BLaER1 (cell line): ENCODE results near the gene EPHA4.
A peak's percentile ranks its signal among the peaks of the same experiment; 100 is the strongest.

Experiments
- H3K27ac ChIP-seq: shearing (Covaris generic); formaldehyde crosslinking; 2 replicates; pipeline ENCODE4 v1.8.1; 2022
- H3K27me3 ChIP-seq: shearing (Covaris generic); formaldehyde crosslinking; 2 replicates; pipeline ENCODE4 v1.8.1; 2022
- H3K36me3 ChIP-seq: shearing (Covaris generic); formaldehyde crosslinking; 2 replicates; pipeline ENCODE4 v1.8.1; 2022
- H3K4me1 ChIP-seq: shearing (Covaris generic); formaldehyde crosslinking; 2 replicates; pipeline ENCODE4 v1.8.1; 2022
- H3K4me2 ChIP-seq: shearing (Covaris generic); formaldehyde crosslinking; 2 replicates; pipeline ENCODE4 v1.8.1; 2022
- H3K4me3 ChIP-seq: shearing (Covaris generic); formaldehyde crosslinking; 2 replicates; pipeline ENCODE4 v1.8.1; 2022
- H3K9ac ChIP-seq: shearing (Covaris generic); formaldehyde crosslinking; 2 replicates; pipeline ENCODE4 v1.8.1; 2022
- H3K9me3 ChIP-seq: shearing (Covaris generic); formaldehyde crosslinking; 2 replicates; pipeline ENCODE4 v1.8.1; 2022
- H4K20me1 ChIP-seq: shearing (Covaris generic); formaldehyde crosslinking; 2 replicates; pipeline ENCODE4 v1.8.1; 2022
- Cebpa-rat ChIP-seq: shearing (Covaris generic); IDR thresholded peaks from 2 replicates; pipeline ENCODE4 v1.8.1; 2022

Gene EPHA4

GRCh38 chr2:221549143-221549542, 23.0 kb downstream of the EPHA4 start:
- no peak overlapping the region for H3K4me2 ChIP-seq
- no peak overlapping the region for H3K27ac ChIP-seq
- no peak overlapping the region for H3K9ac ChIP-seq
- H3K4me1 ChIP-seq: no peaks in the 10 kb centered on the region
- H4K20me1 ChIP-seq: no peaks in the 10 kb centered on the region
- H3K9me3 ChIP-seq: no peaks in the 10 kb centered on the region
- H3K4me3 ChIP-seq: no peak overlapping the region
- no peaks in the 10 kb centered on the region for H3K36me3 ChIP-seq
- no peaks in the 10 kb centered on the region for H3K27me3 ChIP-seq
- TF ChIP-seq Cebpa-rat: no peak

- Histone ChIP-seq H3K9ac (no peak overlapping the region), H3K4me3 (no peak overlapping the region), H3K27me3 (no peaks in the 10 kb centered on the region), H3K36me3 (no peaks in the 10 kb centered on the region), H4K20me1 (no peaks in the 10 kb centered on the region), H3K4me2 (no peak overlapping the region), H3K27ac (no peak overlapping the region), H3K4me1 (no peaks in the 10 kb centered on the region), H3K9me3 (no peaks in the 10 kb centered on the region)
- TF ChIP-seq Cebpa-rat: no peak
Measured at GRCh38 chr2:221546505-221547225, 25.4 kb downstream of the EPHA4 start.

- H3K4me2 ChIP-seq: no peak overlapping the region
- H3K4me1 ChIP-seq: no peaks in the 10 kb centered on the region
- H3K9me3 ChIP-seq: no peaks in the 10 kb centered on the region
- H3K27ac ChIP-seq: no peak overlapping the region
- no peaks in the 10 kb centered on the region for H3K27me3 ChIP-seq
- H3K36me3 ChIP-seq: no peaks in the 10 kb centered on the region
- no peak overlapping the region for H3K4me3 ChIP-seq
- no peak overlapping the region for H3K9ac ChIP-seq
- no peaks in the 10 kb centered on the region for H4K20me1 ChIP-seq
- no peak for TF ChIP-seq Cebpa-rat
Measured at GRCh38 chr2:221541131-221541735, 30.9 kb downstream of the EPHA4 start.

GRCh38 chr2:221539246-221539645, 32.9 kb downstream of the EPHA4 start:
- no peaks in the 10 kb centered on the region for H3K36me3 ChIP-seq
- H3K9ac ChIP-seq: no peak overlapping the region
- no peaks in the 10 kb centered on the region for H3K9me3 ChIP-seq
- H3K27ac ChIP-seq: no peak overlapping the region
- H4K20me1 ChIP-seq: no peaks in the 10 kb centered on the region
- no peak overlapping the region for H3K4me2 ChIP-seq
- TF ChIP-seq Cebpa-rat: no peak
- no peak overlapping the region for H3K4me3 ChIP-seq
- H3K4me1 ChIP-seq: no peaks in the 10 kb centered on the region
- H3K27me3 ChIP-seq: no peaks in the 10 kb centered on the region

- Histone ChIP-seq H3K4me3 (no peak overlapping the region), H4K20me1 (no peaks in the 10 kb centered on the region), H3K27me3 (no peaks in the 10 kb centered on the region), H3K9ac (no peak overlapping the region), H3K4me2 (no peak overlapping the region), H3K4me1 (no peaks in the 10 kb centered on the region), H3K27ac (no peak overlapping the region), H3K9me3 (no peaks in the 10 kb centered on the region), H3K36me3 (no peaks in the 10 kb centered on the region)
- no peak for TF ChIP-seq Cebpa-rat
Measured at GRCh38 chr2:221535824-221536223, 36.3 kb downstream of the EPHA4 start.

- H3K4me3 ChIP-seq: no peak overlapping the region
- H3K4me1 ChIP-seq: peaks cover 10% of the 10 kb centered on the region
- no peak overlapping the region for H3K9ac ChIP-seq
- no peaks in the 10 kb centered on the region for H3K36me3 ChIP-seq
- H3K9me3 ChIP-seq: no peaks in the 10 kb centered on the region
- no peaks in the 10 kb centered on the region for H4K20me1 ChIP-seq
- H3K4me2 ChIP-seq: no peak overlapping the region
- no peak overlapping the region for H3K27ac ChIP-seq
- H3K27me3 ChIP-seq: no peaks in the 10 kb centered on the region
- no peak for TF ChIP-seq Cebpa-rat
Measured at GRCh38 chr2:221533299-221533698, 38.8 kb downstream of the EPHA4 start.

GRCh38 chr2:221532641-221533040, 39.5 kb downstream of the EPHA4 start:
- TF ChIP-seq Cebpa-rat: no peak
- H3K4me2 ChIP-seq: no peak overlapping the region

GRCh38 chr2:221530653-221531037, 41.5 kb downstream of the EPHA4 start:
- no peaks in the 10 kb centered on the region for H3K36me3 ChIP-seq
- no peak overlapping the region for H3K4me2 ChIP-seq
- TF ChIP-seq Cebpa-rat: no peak
- H4K20me1 ChIP-seq: no peaks in the 10 kb centered on the region
- no peaks in the 10 kb centered on the region for H3K27me3 ChIP-seq
- H3K9ac ChIP-seq: no peak overlapping the region
- peaks cover 10% of the 10 kb centered on the region for H3K4me1 ChIP-seq
- H3K4me3 ChIP-seq: no peak overlapping the region
- H3K9me3 ChIP-seq: no peaks in the 10 kb centered on the region
- no peak overlapping the region for H3K27ac ChIP-seq

More at GRCh38 chr2:221532641-221533040, 39.5 kb downstream of the EPHA4 start:
- Histone ChIP-seq H3K4me3 (no peak overlapping the region), H3K9ac (no peak overlapping the region), H3K27me3 (no peaks in the 10 kb centered on the region), H3K9me3 (no peaks in the 10 kb centered on the region), H3K27ac (no peak overlapping the region), H3K4me1 (peaks cover 10% of the 10 kb centered on the region), H4K20me1 (no peaks in the 10 kb centered on the region), H3K36me3 (no peaks in the 10 kb centered on the region)

- no peaks in the 10 kb centered on the region for H3K9me3 ChIP-seq
- H4K20me1 ChIP-seq: no peaks in the 10 kb centered on the region
- no peak overlapping the region for H3K27ac ChIP-seq
- H3K4me1 ChIP-seq: peaks cover 10% of the 10 kb centered on the region
- no peaks in the 10 kb centered on the region for H3K27me3 ChIP-seq
- no peak for TF ChIP-seq Cebpa-rat
- peak overlapping the region; percentile 28; the same call in 1 of the 2 replicates for H3K4me2 ChIP-seq
- H3K9ac ChIP-seq: no peak overlapping the region
- no peak overlapping the region for H3K4me3 ChIP-seq
- no peaks in the 10 kb centered on the region for H3K36me3 ChIP-seq
Measured at GRCh38 chr2:221529943-221530652, 42.0 kb downstream of the EPHA4 start.
